K562 (cell line): Measurements from ENCODE around the gene VGLL4.

Source experiments
- ATF4 ChIP-seq: fragments of 450-650 bp; formaldehyde crosslinking; IDR thresholded peaks from 2 replicates; pipeline ENCODE4 v1.4.0; 2022; ENCODE audit warnings: mild to moderate bottlenecking, moderate library complexity
- CEBPZ ChIP-seq: fragments of 150-350 bp; IDR thresholded peaks from 2 replicates; pipeline ENCODE4 v1.6.1; 2014; ENCODE audit warnings: low read depth, mild to moderate bottlenecking, low read length, borderline replicate concordance
- CTCF ChIP-seq, 3 experiments: IDR thresholded peaks in 2 of 3; conservative IDR thresholded peaks in 1 of 3; 2 replicates each; pipeline ENCODE4 v1.5.1; 2011 to 2012; ENCODE audit warnings: low read length in 3 of 3, mild to moderate bottlenecking in 3 of 3, control low read depth in 2 of 3, improper control_type of control experiment in 1 of 3, inconsistent platforms in 1 of 3, low read depth in 1 of 3, mixed read lengths in 1 of 3, moderate library complexity in 1 of 3; ENCODE audit not compliant: insufficient read depth in 2 of 3
- E2F5 ChIP-seq: sonication (generic); formaldehyde crosslinking; IDR thresholded peaks from 2 replicates; pipeline ENCODE4 v1.8.0; 2022; ENCODE audit warnings: mild to moderate bottlenecking, missing genetic modification reagents
- EZH2 ChIP-seq: IDR thresholded peaks from 2 replicates; pipeline ENCODE4 v1.6.1; 2012; ENCODE audit warnings: low read depth, mild to moderate bottlenecking, inconsistent platforms, low read length, borderline replicate concordance
- FOXM1 ChIP-seq, 2 experiments: fragments of 450-650 bp in 1 of 2; sonication (generic) in 1 of 2; formaldehyde crosslinking in 1 of 2; IDR thresholded peaks; 2 replicates each; pipeline versions ENCODE4 v1.6.1 to v1.9.0; 2017 to 2022; ENCODE audit warnings: low read depth in 2 of 2, mild to moderate bottlenecking in 2 of 2, missing genetic modification reagents in 1 of 2, moderate library complexity in 1 of 2
- GATA2 ChIP-seq: sonication (generic); formaldehyde crosslinking; IDR thresholded peaks from 2 replicates; pipeline ENCODE4 v1.4.0; 2020; ENCODE audit warnings: mild to moderate bottlenecking, missing genetic modification reagents
- THRA ChIP-seq: fragments of 450-650 bp; IDR thresholded peaks from 2 replicates; pipeline ENCODE4 v1.6.1; 2017; ENCODE audit warnings: mild to moderate bottlenecking, moderate library complexity
- ZNF274 ChIP-seq: IDR thresholded peaks from 2 replicates; pipeline ENCODE4 v1.6.1; 2011; ENCODE audit warnings: low read depth, mild to moderate bottlenecking, low read length, moderate library complexity, borderline replicate concordance

GRCh38 chr3:11653298-11654055 lies 9.8 kb upstream of the VGLL4 start:
- TF ChIP-seq E2F5 (CRISPR knock-in tag) (no peak), CTCF (IDR thresholded peaks at IDR 0.05 in 2 of 3, conservative IDR thresholded peaks at IDR 0.05 in 1 of 3; ENCODE audit: insufficient read depth in 2 of 3, low read depth in 1 of 3, low read length in 3 of 3) (peak; percentile 34 to 49 (median 44); a peak in 4 of 6 replicates), FOXM1 (IDR thresholded peaks at IDR 0.05; ENCODE audit: low read depth) (no peak), FOXM1 (CRISPR knock-in tag; IDR thresholded peaks at IDR 0.05; ENCODE audit: low read depth) (no peak), ZNF274 (no peak), THRA (no peak), EZH2 (no peak), ATF4 (CRISPR knock-in tag) (no peak), GATA2 (CRISPR knock-in tag) (no peak), CEBPZ (no peak)
